GM19463 (cell line): Measurements from ENCODE around the gene OPTN.
"Not testable (repeated sequence)": the region's sequence is repeated elsewhere in the genome, so short reads cannot be mapped to it uniquely, and the experiment has no call there.

Experiments
- ATAC-seq: cut with Tn5 transposase; IDR thresholded peaks from one replicate; pipeline ENCODE4 v1.9.1; 2021; ENCODE audit warnings: mild to moderate bottlenecking, moderate library complexity; ENCODE audit not compliant: unreplicated experiment

Gene OPTN

DNA sequence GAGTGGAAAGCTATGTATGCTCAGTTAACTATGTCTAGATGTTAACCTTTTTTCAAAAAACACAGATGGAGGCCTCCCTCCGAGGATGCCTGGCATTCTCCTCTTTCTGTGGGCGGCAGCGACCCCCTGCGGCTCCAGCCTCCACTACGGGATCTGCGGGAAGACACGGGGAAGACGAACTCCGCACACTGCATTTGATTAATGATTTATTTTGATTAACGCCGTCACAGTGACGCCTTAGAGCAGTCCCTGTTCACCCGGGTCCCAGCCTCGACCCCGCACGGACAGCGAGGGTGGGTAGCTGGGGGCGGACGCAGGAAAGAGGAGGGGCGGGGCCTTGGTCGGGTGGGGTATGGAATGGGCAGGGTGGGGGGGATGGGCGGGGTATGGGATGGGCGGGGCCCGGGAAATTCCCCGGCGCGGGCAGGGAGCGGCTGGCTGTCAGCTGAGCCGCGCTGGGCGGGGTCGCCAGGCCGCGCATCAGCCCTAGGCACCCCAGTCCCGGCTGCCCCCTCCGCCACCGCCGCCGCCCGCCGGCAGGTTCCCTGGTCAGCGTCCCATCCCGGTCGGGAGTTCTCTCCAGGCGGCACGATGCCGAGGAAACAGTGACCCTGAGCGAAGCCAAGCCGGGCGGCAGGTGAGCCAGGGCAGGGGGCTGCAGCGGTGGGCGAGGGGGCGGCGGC is at the start of gene OPTN:
OPTN (plus strand) TSS at position 498 of the 683 bp plus-strand sequence. CDS start 8,960 bp downstream, outside the sequence.
- ATAC-seq: peak; percentile 69

DNA sequence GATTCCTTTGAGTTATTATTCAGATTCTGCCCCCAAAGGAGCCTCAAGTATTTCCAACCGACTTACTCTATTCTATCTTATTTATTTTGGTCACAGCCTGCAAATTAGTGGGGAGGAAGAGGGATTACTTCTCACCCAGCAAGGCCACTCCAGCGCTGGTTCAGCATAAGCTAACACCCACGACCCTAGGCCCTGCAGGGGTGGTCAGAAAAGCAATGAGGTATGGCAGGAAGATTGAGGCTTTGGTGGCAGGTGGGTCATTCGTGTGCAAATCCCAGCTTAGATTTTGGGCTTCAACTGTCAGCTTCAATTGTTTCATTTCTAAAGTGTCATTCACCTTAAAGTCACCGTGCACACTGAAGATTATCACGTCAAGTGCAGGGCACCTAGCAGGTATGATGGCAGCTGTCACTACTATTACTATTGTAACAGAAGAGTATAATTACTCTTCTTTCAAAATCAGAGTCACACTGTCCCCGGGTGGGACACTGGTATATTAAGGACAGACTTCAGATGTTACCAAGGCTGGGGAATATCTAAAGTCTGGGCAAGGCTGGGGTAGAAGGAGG is 48.8 kb upstream of the OPTN start:
- ATAC-seq: no peak

GRCh38 chr10:13053208-13053607 is 46.8 kb upstream of the OPTN start:
- ATAC-seq: not testable (repeated sequence)

- ATAC-seq: no peak
Measured at GRCh38 chr10:13053794-13054462, 46.0 kb upstream of the OPTN start.

DNA sequence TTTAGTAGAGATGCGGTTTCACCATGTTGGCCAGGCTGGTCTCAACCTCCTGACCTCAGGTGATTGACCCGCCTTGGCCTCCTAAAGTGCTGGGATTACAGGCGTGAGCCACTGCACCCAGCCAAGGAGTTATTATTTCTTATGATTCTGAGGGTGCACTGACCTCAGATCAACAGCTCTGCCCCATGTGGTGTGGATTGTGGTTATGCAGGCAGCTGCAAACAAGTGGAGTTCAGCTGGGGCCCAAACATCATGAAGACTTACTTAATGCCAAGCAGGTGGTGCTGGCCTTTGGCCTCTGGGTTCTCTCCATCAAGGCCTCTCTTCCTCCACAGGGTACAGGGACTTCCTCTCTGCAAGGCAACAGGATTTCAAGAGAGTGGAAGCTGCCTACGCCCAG is 45.1 kb upstream of the OPTN start:
- ATAC-seq: no peak

- no peak for ATAC-seq
Measured at GRCh38 chr10:13056456-13057077, 43.4 kb upstream of the OPTN start.

DNA sequence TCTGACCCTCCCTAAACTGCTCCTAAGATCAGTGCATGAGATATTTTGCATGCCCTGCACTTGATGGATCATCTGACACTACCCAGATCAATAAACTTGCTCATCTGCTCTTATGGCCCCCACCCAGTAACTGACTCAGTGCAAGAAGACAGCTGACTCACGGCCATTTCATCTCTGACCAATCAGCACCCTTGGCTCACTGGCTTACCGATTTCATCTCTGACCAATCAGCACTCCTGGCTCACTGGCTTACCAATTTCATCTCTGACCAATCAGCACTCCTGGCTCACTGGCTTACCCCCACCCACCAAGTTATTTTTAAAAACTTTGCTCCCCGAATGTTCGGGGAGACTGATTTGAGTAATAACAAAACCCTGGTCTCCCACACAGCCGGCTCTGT is 37.2 kb upstream of the OPTN start:
- ATAC-seq: no peak

DNA sequence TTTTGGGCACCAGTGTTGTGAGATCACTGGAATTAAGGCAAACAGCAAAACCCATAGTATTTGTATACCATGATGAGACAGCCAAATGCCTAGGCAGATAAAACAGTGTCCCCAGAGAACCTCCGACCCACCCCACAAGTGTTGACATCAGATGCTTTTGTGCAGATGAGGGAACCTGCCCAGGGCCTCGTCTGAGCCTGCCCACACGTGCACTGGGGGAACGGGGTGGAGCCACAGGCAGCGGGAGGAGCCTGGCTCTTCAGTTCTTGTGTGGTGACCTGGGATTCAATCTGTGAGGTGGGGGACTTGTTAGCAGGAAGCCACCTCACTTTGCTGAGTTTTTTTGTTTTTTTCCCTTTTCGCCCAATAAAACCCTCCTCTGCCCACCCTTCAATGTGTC is 33.4 kb upstream of the OPTN start:
- ATAC-seq: no peak

DNA sequence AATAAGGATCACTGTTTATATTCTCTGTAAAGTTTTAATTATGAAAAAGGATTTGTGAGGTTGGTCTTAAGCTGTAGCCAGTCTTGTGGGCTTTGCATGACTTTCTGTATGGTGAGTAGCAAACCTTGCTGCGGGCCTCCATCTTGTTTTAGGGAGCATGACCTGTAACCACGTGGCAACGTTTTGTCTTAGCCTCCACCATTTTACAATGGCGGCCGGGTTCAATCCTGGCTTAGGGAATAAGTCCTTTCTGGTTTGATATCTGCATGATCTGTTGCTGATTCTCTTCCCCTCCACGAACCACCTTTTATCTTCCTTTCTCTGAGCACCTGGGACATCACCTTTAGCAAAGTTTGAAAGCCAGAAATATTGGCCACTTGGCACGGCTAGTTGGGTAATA is 32.5 kb upstream of the OPTN start:
- no peak for ATAC-seq

DNA sequence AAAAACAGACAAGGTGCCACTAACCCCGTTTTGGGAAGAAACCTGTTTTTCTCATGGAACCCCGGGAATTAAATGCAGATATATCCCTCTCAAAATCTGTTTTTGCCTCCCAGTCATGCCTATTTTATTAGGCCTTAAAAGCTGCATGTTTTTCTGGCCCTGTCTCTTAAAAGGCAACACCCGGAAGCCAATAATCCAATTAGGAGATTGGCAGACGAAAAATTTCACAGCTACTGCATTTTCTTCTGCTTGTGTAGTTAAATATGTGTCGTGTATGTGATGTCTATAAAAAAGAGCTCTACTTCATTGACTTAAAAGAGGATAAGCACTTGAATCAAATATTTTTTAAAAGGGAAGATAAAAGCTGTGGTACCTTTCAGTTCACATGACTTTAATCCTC is 31.9 kb upstream of the OPTN start:
- ATAC-seq: no peak

DNA sequence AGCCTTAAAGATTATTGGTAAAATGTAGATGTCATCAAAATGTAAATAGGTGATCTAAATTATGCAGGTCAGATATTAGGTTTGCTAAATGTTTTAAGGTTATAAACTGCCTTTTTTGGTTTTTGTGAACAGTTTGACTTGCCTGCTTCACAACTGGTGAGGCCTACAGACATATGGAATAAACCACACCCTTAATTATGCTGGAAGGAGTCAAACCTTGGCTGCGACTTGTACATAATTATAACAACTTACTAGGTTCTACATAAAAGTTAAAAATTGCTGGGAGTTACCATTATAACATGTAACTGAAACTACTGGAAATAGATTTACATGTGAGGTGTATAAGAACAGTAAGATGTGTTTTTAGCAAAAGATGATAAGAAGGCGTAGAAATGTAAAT is 31.5 kb upstream of the OPTN start:
- ATAC-seq: no peak

DNA sequence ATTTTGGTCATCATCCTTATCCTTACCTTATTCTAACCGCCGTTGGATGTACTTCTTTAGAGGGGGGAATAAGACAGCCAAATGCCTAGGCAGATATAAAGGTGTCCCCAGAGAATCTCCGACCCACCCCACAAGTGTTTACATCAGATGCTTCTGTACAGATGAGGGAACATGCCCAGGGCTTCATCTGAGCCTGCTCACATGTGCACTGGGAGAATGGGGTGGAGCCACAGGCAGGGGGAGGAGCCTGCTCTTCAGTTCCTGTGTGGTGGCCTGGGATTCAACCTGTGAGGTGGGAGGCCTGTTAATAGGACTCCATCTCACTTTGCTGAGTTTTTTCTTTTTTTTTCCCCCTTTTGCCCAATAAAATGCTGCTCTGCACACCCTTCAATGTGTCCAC is 27.6 kb upstream of the OPTN start:
- no peak for ATAC-seq

- ATAC-seq: no peak
Measured at GRCh38 chr10:13074563-13075451, 25.2 kb upstream of the OPTN start.

DNA sequence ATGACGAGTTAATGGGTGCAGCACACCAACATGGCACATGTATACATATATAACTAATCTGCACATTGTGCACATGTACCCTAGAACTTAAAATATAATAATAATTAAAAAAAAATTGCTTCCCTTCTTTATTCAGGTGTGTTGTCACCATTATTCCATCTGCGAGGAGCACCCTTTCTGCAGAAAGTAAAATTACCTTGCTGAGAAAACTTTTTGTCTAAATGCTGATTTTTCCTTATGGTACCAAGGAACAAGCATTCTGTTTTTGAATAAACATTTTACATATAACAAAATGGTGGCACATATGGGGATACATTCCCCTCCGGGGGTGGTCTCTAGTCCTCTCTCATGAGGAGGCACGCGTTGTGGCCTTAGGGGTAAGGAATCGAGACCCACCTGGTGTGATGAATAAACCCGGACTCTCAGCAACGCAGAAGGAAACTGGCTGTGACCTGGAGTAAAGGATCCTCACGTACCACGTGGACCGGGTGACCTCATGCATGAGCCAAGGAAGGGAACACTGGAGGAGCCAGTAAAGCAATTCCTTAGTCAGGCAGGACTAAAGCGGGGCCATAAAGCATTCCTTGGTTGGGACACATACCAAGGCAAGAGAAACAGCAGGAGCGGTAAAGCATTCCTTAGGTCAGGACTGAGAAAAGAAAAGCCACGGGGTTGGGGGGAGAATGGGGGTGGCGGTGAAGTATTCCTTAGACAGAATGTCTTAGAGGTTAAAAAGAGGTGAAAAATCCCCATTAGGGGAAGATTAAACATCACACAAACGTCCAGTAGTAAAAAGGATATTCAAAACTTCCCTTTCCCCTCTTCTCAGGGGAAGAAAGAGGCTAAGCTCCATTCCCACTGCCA is 20.8 kb upstream of the OPTN start:
- no peak for ATAC-seq

GRCh38 chr10:13079776-13080050 is 20.2 kb upstream of the OPTN start:
- ATAC-seq: no peak

DNA sequence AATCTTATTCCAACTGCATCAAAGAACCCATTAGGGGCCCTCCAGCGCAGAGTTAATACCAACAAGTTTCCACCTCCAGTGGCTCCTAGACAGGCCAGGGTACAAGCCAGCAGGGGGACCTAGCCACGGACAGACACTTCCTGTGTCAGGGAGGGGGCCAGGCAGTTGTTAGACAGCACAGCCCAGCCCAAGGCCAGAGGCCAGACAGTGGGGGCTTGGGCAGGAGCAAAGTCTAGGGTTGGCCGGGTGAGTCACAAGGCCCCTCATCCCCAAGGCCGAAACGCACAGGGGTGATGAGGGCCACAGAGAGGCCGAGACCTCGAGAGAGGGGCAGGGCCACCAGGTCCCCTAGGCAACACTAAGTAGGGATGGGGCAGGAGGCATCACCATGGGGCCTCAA is 19.3 kb upstream of the OPTN start:
- ATAC-seq: no peak

GRCh38 chr10:13083700-13084099 is 16.3 kb upstream of the OPTN start:
- ATAC-seq: not testable (repeated sequence)

GRCh38 chr10:13086056-13086455 is 13.9 kb upstream of the OPTN start:
- no peak for ATAC-seq

DNA sequence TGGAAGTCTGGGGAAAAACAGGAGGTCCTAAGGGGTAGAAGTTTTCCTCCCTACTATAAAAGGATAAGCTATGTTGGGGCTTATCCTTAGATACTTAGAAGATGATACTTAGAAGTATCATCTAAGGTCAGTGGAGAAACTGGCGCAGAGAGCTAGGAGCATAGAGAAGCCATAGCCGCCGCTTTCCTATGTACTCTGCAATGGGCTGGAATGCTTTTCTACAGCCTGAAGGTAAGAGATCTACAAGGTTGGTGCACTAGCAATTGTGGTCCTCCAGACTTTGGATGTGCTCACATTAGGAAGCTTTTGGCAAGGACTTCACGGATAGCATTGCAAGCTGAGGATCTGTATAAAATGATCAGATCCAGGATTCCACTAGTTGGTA is 12.4 kb upstream of the OPTN start:
- ATAC-seq: no peak

- no peak for ATAC-seq
Measured at GRCh38 chr10:13087986-13088618, 11.9 kb upstream of the OPTN start.
